KG1 (cell line): ENCODE results near the gene FAM20C.

Source experiments
- DNase-seq: peaks from one replicate; lab custom pipeline; 2025; lab: John Stamatoyannopoulos, UW

The FAM20C gene

GRCh38 chr7:305410-306151 is 113.2 kb downstream of the FAM20C start:
- no peak for DNase-seq

GRCh38 chr7:307970-308369 is 115.6 kb downstream of the FAM20C start:
- no peak for DNase-seq

- no peak for DNase-seq
Observed at GRCh38 chr7:309586-310228, 117.3 kb downstream of the FAM20C start.
